Transverse colon (tissue), 4 donors: ENCODE data around the gene ENG.

ENCODE experiments used
- EP300 ChIP-seq: sonication (generic); formaldehyde crosslinking; IDR thresholded peaks from one replicate; pipeline ENCODE4 v1.6.1; 2017; ENCODE audit warnings: antibody characterized with exemption, low read depth
- POLR2A ChIP-seq: fragments of 450-650 bp; IDR thresholded peaks from one replicate; pipeline ENCODE4 v1.6.1; 2016; ENCODE audit warnings: antibody characterized with exemption, mild to moderate bottlenecking, moderate library complexity
- POLR2AphosphoS5 ChIP-seq, 3 donors: sonication (generic); formaldehyde crosslinking; IDR thresholded peaks; one replicate each; pipeline ENCODE4 v1.6.1; 2016; ENCODE audit warnings: antibody characterized with exemption in 3 of 3
- TF ChIP-seq, protein P1 (sequence below), 5 experiments: fragments of 200-600 bp in 3 of 5; fragments of 450-650 bp in 2 of 5; sonication (generic) in 3 of 5; IDR thresholded peaks; 1 replicate in 2 of 5; 2 replicates in 3 of 5; pipeline ENCODE4 v1.5.1; 2016 to 2017; ENCODE audit warnings: antibody characterized with exemption in 5 of 5, inconsistent platforms in 3 of 5, mild to moderate bottlenecking in 2 of 5, moderate library complexity in 1 of 5

DNA sequence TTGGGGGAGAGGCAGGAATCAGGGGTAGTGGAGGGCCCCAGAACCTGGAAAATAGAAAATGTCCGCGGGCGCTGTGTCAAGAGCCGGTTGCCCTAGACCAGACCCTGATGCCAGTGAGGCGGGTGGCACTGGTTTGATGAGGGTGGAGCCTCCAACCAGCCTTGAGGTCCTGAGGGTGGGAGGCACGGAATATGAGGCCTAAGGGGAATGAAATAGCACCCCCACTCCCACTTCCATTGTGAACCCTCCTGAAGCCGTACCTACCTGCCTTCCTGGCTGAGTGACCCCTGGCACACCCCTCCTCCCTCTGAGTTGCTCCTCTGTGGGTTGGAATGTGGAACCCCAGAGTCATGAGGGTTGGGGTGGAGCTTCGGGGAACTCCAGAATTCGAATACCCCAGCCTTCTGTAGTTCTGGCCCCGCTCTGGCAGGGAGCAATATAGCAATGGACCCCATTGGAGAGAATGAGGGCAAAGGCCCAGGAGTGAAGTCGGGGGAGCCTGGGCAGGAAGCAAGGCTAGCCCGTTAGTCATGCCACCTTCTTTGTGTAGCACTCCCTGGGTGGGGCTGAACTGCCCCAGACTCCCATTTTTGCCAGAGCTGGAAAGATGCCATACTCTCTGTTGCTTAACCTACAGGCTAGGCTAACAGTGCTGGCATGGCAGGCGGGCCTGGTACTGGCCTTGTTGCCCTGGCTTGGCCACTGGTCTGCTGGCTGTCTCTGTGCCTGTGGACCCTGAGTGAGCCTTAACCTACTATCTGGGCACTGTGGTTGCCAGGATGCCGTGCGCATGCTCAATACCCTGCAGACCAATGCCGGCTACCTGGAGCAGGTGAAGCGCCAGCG lies 50.7 kb downstream of the ENG start:
- TF ChIP-seq, protein P1, sequence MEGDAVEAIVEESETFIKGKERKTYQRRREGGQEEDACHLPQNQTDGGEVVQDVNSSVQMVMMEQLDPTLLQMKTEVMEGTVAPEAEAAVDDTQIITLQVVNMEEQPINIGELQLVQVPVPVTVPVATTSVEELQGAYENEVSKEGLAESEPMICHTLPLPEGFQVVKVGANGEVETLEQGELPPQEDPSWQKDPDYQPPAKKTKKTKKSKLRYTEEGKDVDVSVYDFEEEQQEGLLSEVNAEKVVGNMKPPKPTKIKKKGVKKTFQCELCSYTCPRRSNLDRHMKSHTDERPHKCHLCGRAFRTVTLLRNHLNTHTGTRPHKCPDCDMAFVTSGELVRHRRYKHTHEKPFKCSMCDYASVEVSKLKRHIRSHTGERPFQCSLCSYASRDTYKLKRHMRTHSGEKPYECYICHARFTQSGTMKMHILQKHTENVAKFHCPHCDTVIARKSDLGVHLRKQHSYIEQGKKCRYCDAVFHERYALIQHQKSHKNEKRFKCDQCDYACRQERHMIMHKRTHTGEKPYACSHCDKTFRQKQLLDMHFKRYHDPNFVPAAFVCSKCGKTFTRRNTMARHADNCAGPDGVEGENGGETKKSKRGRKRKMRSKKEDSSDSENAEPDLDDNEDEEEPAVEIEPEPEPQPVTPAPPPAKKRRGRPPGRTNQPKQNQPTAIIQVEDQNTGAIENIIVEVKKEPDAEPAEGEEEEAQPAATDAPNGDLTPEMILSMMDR (IDR thresholded peaks at IDR 0.05), result no peak
- TF ChIP-seq POLR2A (no peak), POLR2AphosphoS5 (IDR thresholded peaks at IDR 0.05) (no peak), EP300 (no peak)
